ENCODE results near the gene FER1L5.

GRCh38 chr2:96662360-96662759, 19.8 kb downstream of the FER1L5 start:
- TF ChIP-seq CTCF (IDR thresholded peaks at IDR 0.05) (no peak), ZFX (IDR thresholded peaks at IDR 0.05; ENCODE audit: borderline replicate concordance) (no peak)
